HEK293 (cell line): ENCODE data around the gene KANSL1L.
A peak's percentile ranks its signal among the peaks of the same experiment; 100 is the strongest.

Experiments
- EGR2 ChIP-seq: fragments of 450-650 bp; formaldehyde crosslinking; IDR thresholded peaks from 2 replicates; pipeline ENCODE4 v1.5.1; 2016; ENCODE audit warnings: low read depth, missing biosample characterization, missing genetic modification characterization
- GLIS2 ChIP-seq: fragments of 450-650 bp; formaldehyde crosslinking; IDR thresholded peaks from 2 replicates; pipeline ENCODE4 v1.5.1; 2016; ENCODE audit warnings: missing biosample characterization, missing genetic modification characterization
- HIC1 ChIP-seq: fragments of 450-650 bp; formaldehyde crosslinking; IDR thresholded peaks from 2 replicates; pipeline ENCODE4 v1.5.1; 2016; ENCODE audit warnings: missing biosample characterization, missing genetic modification characterization
- HOXC10 ChIP-seq: sonication (generic); formaldehyde crosslinking; IDR thresholded peaks from 2 replicates; pipeline ENCODE4 v1.8.1; 2023; ENCODE audit warnings: mild to moderate bottlenecking, missing genetic modification reagents
- KLF10 ChIP-seq: fragments of 450-650 bp; IDR thresholded peaks from 2 replicates; pipeline ENCODE4 v1.5.1; 2018; ENCODE audit warnings: missing biosample characterization, mild to moderate bottlenecking, missing genetic modification characterization
- KLF16 ChIP-seq: fragments of 450-650 bp; formaldehyde crosslinking; IDR thresholded peaks from 2 replicates; pipeline ENCODE4 v1.5.1; 2017; ENCODE audit warnings: missing biosample characterization, missing genetic modification characterization
- KLF17 ChIP-seq: fragments of 450-650 bp; formaldehyde crosslinking; IDR thresholded peaks from 2 replicates; pipeline ENCODE4 v1.5.1; 2016; ENCODE audit warnings: missing biosample characterization, missing genetic modification characterization
- KLF7 ChIP-seq: fragments of 450-650 bp; formaldehyde crosslinking; IDR thresholded peaks from 2 replicates; pipeline ENCODE4 v1.5.1; 2016; ENCODE audit warnings: missing biosample characterization, missing genetic modification characterization, borderline replicate concordance
- MEIS1 ChIP-seq: sonication (generic); formaldehyde crosslinking; IDR thresholded peaks from 2 replicates; pipeline ENCODE4 v1.8.1; 2022; ENCODE audit warnings: missing genetic modification reagents, mild to moderate bottlenecking, borderline replicate concordance
- OSR2 ChIP-seq: fragments of 450-650 bp; formaldehyde crosslinking; IDR thresholded peaks from 2 replicates; pipeline ENCODE4 v1.5.1; 2016; ENCODE audit warnings: missing biosample characterization, missing genetic modification characterization
- PRDM6 ChIP-seq: fragments of 450-650 bp; formaldehyde crosslinking; IDR thresholded peaks from 2 replicates; pipeline ENCODE4 v1.5.1; 2017; ENCODE audit warnings: missing biosample characterization, missing genetic modification characterization
- TCF7L2 ChIP-seq: IDR thresholded peaks from 2 replicates; pipeline ENCODE4 v1.6.1; 2011; ENCODE audit warnings: low read depth, mild to moderate bottlenecking, inconsistent platforms, low read length, moderate library complexity, borderline replicate concordance
- ZBTB10 ChIP-seq: fragments of 450-650 bp; formaldehyde crosslinking; IDR thresholded peaks from 2 replicates; pipeline ENCODE4 v1.5.1; 2016; ENCODE audit warnings: missing biosample characterization, missing genetic modification characterization
- ZBTB6 ChIP-seq: fragments of 450-650 bp; formaldehyde crosslinking; IDR thresholded peaks from 2 replicates; pipeline ENCODE4 v1.5.1; 2017; ENCODE audit warnings: missing biosample characterization, missing genetic modification characterization
- ZNF112 ChIP-seq: fragments of 450-650 bp; formaldehyde crosslinking; IDR thresholded peaks from 2 replicates; pipeline ENCODE4 v1.5.0; 2017; ENCODE audit warnings: missing biosample characterization, missing genetic modification characterization
- ZNF114 ChIP-seq: fragments of 450-650 bp; formaldehyde crosslinking; IDR thresholded peaks from 2 replicates; pipeline ENCODE4 v1.5.0; 2017; ENCODE audit warnings: missing biosample characterization, missing genetic modification characterization
- ZNF121 ChIP-seq: fragments of 450-650 bp; formaldehyde crosslinking; IDR thresholded peaks from 2 replicates; pipeline ENCODE4 v1.5.1; 2016; ENCODE audit warnings: missing biosample characterization, missing genetic modification characterization
- ZNF138 ChIP-seq: fragments of 450-650 bp; formaldehyde crosslinking; IDR thresholded peaks from 2 replicates; pipeline ENCODE4 v1.5.1; 2016; ENCODE audit warnings: missing biosample characterization, missing genetic modification characterization, borderline replicate concordance
- ZNF157 ChIP-seq: fragments of 450-650 bp; formaldehyde crosslinking; IDR thresholded peaks from 2 replicates; pipeline ENCODE4 v1.5.1; 2016; ENCODE audit warnings: missing biosample characterization, missing genetic modification characterization
- ZNF19 ChIP-seq: fragments of 450-650 bp; formaldehyde crosslinking; IDR thresholded peaks from 2 replicates; pipeline ENCODE4; 2016; ENCODE audit warnings: missing biosample characterization, missing genetic modification characterization, low read depth
- ZNF211 ChIP-seq: fragments of 450-650 bp; formaldehyde crosslinking; IDR thresholded peaks from 2 replicates; pipeline ENCODE4 v1.5.1; 2016; ENCODE audit warnings: low read depth, missing biosample characterization, missing genetic modification characterization
- ZNF37A ChIP-seq: fragments of 450-650 bp; IDR thresholded peaks from 2 replicates; pipeline ENCODE4 v1.5.1; 2018; ENCODE audit warnings: missing biosample characterization, missing genetic modification characterization
- ZNF404 ChIP-seq: fragments of 450-650 bp; formaldehyde crosslinking; IDR thresholded peaks from 2 replicates; pipeline ENCODE4 v1.5.1; 2017; ENCODE audit warnings: missing biosample characterization, missing genetic modification characterization
- ZNF426 ChIP-seq: fragments of 450-650 bp; formaldehyde crosslinking; IDR thresholded peaks from 2 replicates; pipeline ENCODE4 v1.5.1; 2017; ENCODE audit warnings: missing biosample characterization, missing genetic modification characterization, mild to moderate bottlenecking, inconsistent platforms, moderate library complexity
- ZNF433 ChIP-seq: fragments of 450-650 bp; formaldehyde crosslinking; IDR thresholded peaks from 2 replicates; pipeline ENCODE4 v1.5.1; 2016; ENCODE audit warnings: missing biosample characterization, missing genetic modification characterization, low read depth
- ZNF488 ChIP-seq: fragments of 450-650 bp; formaldehyde crosslinking; IDR thresholded peaks from 2 replicates; pipeline ENCODE4 v1.5.1; 2016; ENCODE audit warnings: missing biosample characterization, missing genetic modification characterization
- ZNF610 ChIP-seq: fragments of 450-650 bp; formaldehyde crosslinking; IDR thresholded peaks from 2 replicates; pipeline ENCODE4 v1.5.1; 2016; ENCODE audit warnings: missing biosample characterization, missing genetic modification characterization, borderline replicate concordance
- ZNF639 ChIP-seq: fragments of 450-650 bp; formaldehyde crosslinking; IDR thresholded peaks from 2 replicates; pipeline ENCODE4 v1.5.1; 2016; ENCODE audit warnings: missing biosample characterization, missing genetic modification characterization
- ZNF768 ChIP-seq: fragments of 450-650 bp; formaldehyde crosslinking; IDR thresholded peaks from 2 replicates; pipeline ENCODE4 v1.5.1; 2018; ENCODE audit warnings: missing biosample characterization, mild to moderate bottlenecking, missing genetic modification characterization
- ZNF843 ChIP-seq: fragments of 450-650 bp; formaldehyde crosslinking; IDR thresholded peaks from 2 replicates; pipeline ENCODE4 v1.5.1; 2016; ENCODE audit warnings: missing biosample characterization, missing genetic modification characterization
- ZXDB ChIP-seq: fragments of 450-650 bp; formaldehyde crosslinking; IDR thresholded peaks from 2 replicates; pipeline ENCODE4 v1.5.1; 2016; ENCODE audit warnings: missing biosample characterization, missing genetic modification characterization

Gene KANSL1L

GRCh38 chr2:210009896-210010295 lies 161.3 kb downstream of the KANSL1L start (continued):
- no peak for TF ChIP-seq ZBTB6
- no peak for TF ChIP-seq ZNF433
- 0 out of 2 replicates have a peak, but pooled peaks have one; percentile 5 for TF ChIP-seq ZNF426
- 0 out of 2 replicates have a peak, but pooled peaks have one; percentile 16 for TF ChIP-seq ZNF488 (tag by site-specific recombination)
- 0 out of 2 replicates have a peak, but pooled peaks have one; percentile 23 for TF ChIP-seq HIC1
- TF ChIP-seq ZNF121, result no peak
- 0 out of 2 replicates have a peak, but pooled peaks have one; percentile 30 for TF ChIP-seq ZNF610 (tag by site-specific recombination)
- no peak for TF ChIP-seq MEIS1 (CRISPR knock-in tag)
- no peak for TF ChIP-seq ZNF157 (tag by site-specific recombination)
- TF ChIP-seq EGR2, result no peak
- TF ChIP-seq ZNF19 (tag by site-specific recombination), result no peak
- no peak for TF ChIP-seq ZBTB10 (tag by site-specific recombination)
- TF ChIP-seq ZNF843 (tag by site-specific recombination), result peak; percentile 93
- no peak for TF ChIP-seq KLF7
- TF ChIP-seq ZXDB, result peak; percentile 66
- TF ChIP-seq HOXC10, result no peak
- no peak for TF ChIP-seq ZNF114 (tag by site-specific recombination)
- TF ChIP-seq PRDM6 (tag by site-specific recombination), result peak; percentile 55; the same call in 1 of the 2 replicates
- no peak for TF ChIP-seq ZNF404
- no peak for TF ChIP-seq ZNF639
- TF ChIP-seq KLF17 (tag by site-specific recombination), result no peak
- 0 out of 2 replicates have a peak, but pooled peaks have one; percentile 66 for TF ChIP-seq KLF16 (tag by site-specific recombination)
- TF ChIP-seq ZNF211 (tag by site-specific recombination), result no peak
- TF ChIP-seq ZNF112 (tag by site-specific recombination), result no peak
- TF ChIP-seq OSR2 (tag by site-specific recombination), result peak; percentile 56; the same call in 1 of the 2 replicates
- TF ChIP-seq KLF10 (tag by site-specific recombination), result 0 out of 2 replicates have a peak, but pooled peaks have one; percentile 30
- no peak for TF ChIP-seq ZNF768
- TF ChIP-seq TCF7L2, result peak; percentile 94
- no peak for TF ChIP-seq GLIS2 (tag by site-specific recombination)
- TF ChIP-seq ZNF37A (tag by site-specific recombination), result no peak
- no peak for TF ChIP-seq ZNF138
